Neuronal stem cell (in vitro differentiated cells): ENCODE measurements around the gene GPSM3.
A peak's percentile ranks its signal among the peaks of the same experiment; 100 is the strongest.
"Not testable (repeated sequence)": the region's sequence is repeated elsewhere in the genome, so short reads cannot be mapped to it uniquely, and the experiment has no call there.

Experiments
- DNase-seq: peaks from one replicate; pipeline ENCODE4 v3.0.0-alpha.2; 2013; ENCODE audit warnings: low spot score
- H2AFZ ChIP-seq: one replicate; pipeline ENCODE4 v1.6.1; 2013; ENCODE audit warnings: mild to moderate bottlenecking, low read length, inconsistent platforms
- H2AK5ac ChIP-seq: 2 replicates; pipeline ENCODE4 v1.6.1; 2013; ENCODE audit warnings: low read depth, mild to moderate bottlenecking, inconsistent platforms, low read length, moderate library complexity, mixed read lengths
- H2BK120ac ChIP-seq: 2 replicates; pipeline ENCODE4 v1.6.1; 2013; ENCODE audit warnings: low read depth, mild to moderate bottlenecking, inconsistent platforms, low read length, moderate library complexity, mixed read lengths
- H2BK12ac ChIP-seq: one replicate; pipeline ENCODE4 v1.6.1; 2013; ENCODE audit warnings: low read length, inconsistent platforms
- H2BK15ac ChIP-seq: 2 replicates; pipeline ENCODE4 v1.6.1; 2013; ENCODE audit warnings: mild to moderate bottlenecking, low read length, inconsistent platforms, mixed read lengths
- H2BK5ac ChIP-seq: one replicate; pipeline ENCODE4 v1.6.1; 2013; ENCODE audit warnings: inconsistent platforms, mild to moderate bottlenecking, low read length, moderate library complexity
- H3K14ac ChIP-seq: one replicate; pipeline ENCODE4 v1.6.1; 2013; ENCODE audit warnings: low read length, inconsistent platforms
- H3K18ac ChIP-seq: 2 replicates; pipeline ENCODE4 v1.6.1; 2013; ENCODE audit warnings: low read length, inconsistent platforms
- H3K23ac ChIP-seq: 2 replicates; pipeline ENCODE4 v1.6.1; 2013; ENCODE audit warnings: low read depth, mild to moderate bottlenecking, mixed read lengths, low read length, inconsistent platforms; ENCODE audit not compliant: poor library complexity
- H3K27ac ChIP-seq: replicated peaks from 3 replicates; pipeline ENCODE4 v1.5.1; 2013; ENCODE audit warnings: low read length, inconsistent platforms
- H3K27me3 ChIP-seq, 3 experiments: 2 replicates each; pipeline ENCODE4 v1.6.1; 2013; ENCODE audit warnings: low read length in 3 of 3, mild to moderate bottlenecking in 2 of 3, inconsistent platforms in 1 of 3, low read depth in 1 of 3, mixed read lengths in 1 of 3, moderate library complexity in 1 of 3; ENCODE audit not compliant: control insufficient read depth in 3 of 3, insufficient read depth in 3 of 3
- H3K36me3 ChIP-seq, 2 donors: replicated peaks in 1 of 2; 2 replicates each; pipeline ENCODE4 v1.6.1; 2013; ENCODE audit warnings: low read length in 2 of 2; ENCODE audit not compliant: control insufficient read depth in 2 of 2, insufficient read depth in 2 of 2
- H3K4ac ChIP-seq: 2 replicates; pipeline ENCODE4 v1.6.1; 2013; ENCODE audit warnings: inconsistent platforms, mild to moderate bottlenecking, low read length, moderate library complexity
- H3K4me1 ChIP-seq, 2 donors: 1 replicate in 1 of 2; 2 replicates in 1 of 2; pipeline ENCODE4 v1.6.1; 2013; ENCODE audit warnings: low read length in 2 of 2, low read depth in 1 of 2; ENCODE audit not compliant: control insufficient read depth in 2 of 2, insufficient read depth in 1 of 2
- H3K4me2 ChIP-seq: one replicate; pipeline ENCODE4 v1.6.1; 2013; ENCODE audit warnings: mild to moderate bottlenecking, low read length, inconsistent platforms; ENCODE audit not compliant: insufficient read depth, poor library complexity, severe bottlenecking
- H3K4me3 ChIP-seq, 2 donors: 2 replicates each; pipeline ENCODE4 v1.5.1; 2013; ENCODE audit warnings: low read length in 2 of 2, mild to moderate bottlenecking in 2 of 2, inconsistent platforms in 1 of 2, moderate library complexity in 1 of 2
- H3K79me1 ChIP-seq: one replicate; pipeline ENCODE4 v1.6.1; 2013; ENCODE audit warnings: low read depth, mild to moderate bottlenecking, inconsistent platforms, low read length, moderate library complexity
- H3K9ac ChIP-seq: one replicate; pipeline ENCODE4 v1.6.1; 2013; ENCODE audit warnings: mild to moderate bottlenecking, low read depth, low read length, inconsistent platforms; ENCODE audit not compliant: poor library complexity
- H3K9me3 ChIP-seq, 2 donors: replicated peaks in 1 of 2; 2 replicates each; pipeline versions ENCODE3 to v1.6.1; 2013; ENCODE audit warnings: low read length in 2 of 2, mild to moderate bottlenecking in 2 of 2, inconsistent platforms in 1 of 2, low read depth in 1 of 2, mixed read lengths in 1 of 2, moderate library complexity in 1 of 2; ENCODE audit not compliant: control insufficient read depth in 2 of 2, insufficient read depth in 1 of 2
- H4K8ac ChIP-seq: one replicate; pipeline ENCODE4 v1.6.1; 2013; ENCODE audit warnings: low read depth, mild to moderate bottlenecking, inconsistent platforms, low read length, moderate library complexity
- H4K91ac ChIP-seq: one replicate; pipeline ENCODE4 v1.6.1; 2013; ENCODE audit warnings: low read length, low read depth, mild to moderate bottlenecking, inconsistent platforms; ENCODE audit not compliant: poor library complexity
- WGBS, 2 donors: extraction: QIAGEN DNeasy Blood & Tissue Kit; methylation state at CpG; one replicate each; pipeline ENCODE4 v1.1.7; 2013; ENCODE audit warnings: missing lambda C conversion rate in 2 of 2, mixed read lengths in 1 of 2; ENCODE audit not compliant: insufficient read length in 2 of 2, insufficient replicate concordance in 1 of 2; ENCODE audit errors: extremely low coverage in 2 of 2; 5-methylcytosine and 5-hydroxymethylcytosine counted together

GPSM3 gene

DNA sequence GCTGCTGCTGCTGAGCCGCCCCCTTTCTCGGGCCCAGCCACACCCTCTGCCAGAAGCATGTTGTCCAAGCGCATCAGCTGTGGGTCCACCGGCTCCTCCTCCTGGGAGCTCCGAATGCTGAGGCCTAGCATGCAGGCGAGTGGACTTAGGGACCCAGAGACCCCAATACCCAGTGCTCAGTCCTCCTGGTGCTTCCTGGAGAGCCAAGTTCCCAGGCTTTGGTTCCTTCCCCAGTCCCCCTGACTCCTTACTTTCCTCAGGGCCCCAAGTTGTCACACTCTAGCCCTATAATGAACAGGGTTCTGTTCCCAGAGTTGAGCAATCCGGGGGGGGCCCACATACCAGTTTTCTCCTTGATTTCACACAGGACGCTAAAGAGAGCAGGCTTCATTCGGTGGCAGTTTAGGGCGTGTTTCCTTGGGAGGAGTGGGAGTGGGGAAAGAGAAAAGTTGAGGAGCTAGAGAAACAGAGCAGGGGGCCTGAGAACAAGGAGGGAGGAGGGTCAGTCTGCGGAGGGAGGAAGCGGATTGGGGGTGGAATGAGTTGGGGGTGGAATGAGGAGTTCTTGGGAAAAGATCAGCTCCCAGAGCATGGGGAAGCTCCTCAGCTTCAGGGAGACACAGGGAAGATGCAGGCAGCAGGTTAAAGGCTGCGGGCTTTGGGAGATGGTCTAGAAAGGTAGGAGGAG lies 3.9 kb downstream of the GPSM3 start:
- H2BK15ac ChIP-seq: peak overlapping the region; percentile 38
- H4K8ac ChIP-seq: no peak overlapping the region
- peak overlapping the region; percentile 92 for H3K4me2 ChIP-seq
- no peak for DNase-seq
- H3K9ac ChIP-seq: peak overlapping the region; percentile 82
- peak overlapping the region; percentile 82 for H3K27ac ChIP-seq
- H2BK120ac ChIP-seq: no peak overlapping the region
- H2AFZ ChIP-seq: no peak overlapping the region
- H2BK5ac ChIP-seq: peak overlapping the region; percentile 96
- H3K14ac ChIP-seq: no peak overlapping the region
- H2BK12ac ChIP-seq: no peak overlapping the region
- H3K18ac ChIP-seq: peak overlapping the region; percentile 92
- H3K4ac ChIP-seq: peak overlapping the region; percentile 78
- peaks cover 16 to 38% of the 10 kb centered on the region in 2 donors for H3K36me3 ChIP-seq
- peaks cover 7% of the 10 kb centered on the region for H3K79me1 ChIP-seq
- H3K27me3 ChIP-seq: no peaks in the 10 kb centered on the region
- peaks cover 23 to 29% of the 10 kb centered on the region in 2 donors for H3K4me1 ChIP-seq
- no CpG with 5 or more reads among the region's 13 CpGs for WGBS, 2 donors
- peak overlapping the region; percentile 75 to 88 for H3K4me3 ChIP-seq
- H3K23ac ChIP-seq: no peak overlapping the region
- peak overlapping the region; percentile 59 for H2AK5ac ChIP-seq
- no peaks in the 10 kb centered on the region for H3K9me3 ChIP-seq
- no peak overlapping the region for H4K91ac ChIP-seq

DNA sequence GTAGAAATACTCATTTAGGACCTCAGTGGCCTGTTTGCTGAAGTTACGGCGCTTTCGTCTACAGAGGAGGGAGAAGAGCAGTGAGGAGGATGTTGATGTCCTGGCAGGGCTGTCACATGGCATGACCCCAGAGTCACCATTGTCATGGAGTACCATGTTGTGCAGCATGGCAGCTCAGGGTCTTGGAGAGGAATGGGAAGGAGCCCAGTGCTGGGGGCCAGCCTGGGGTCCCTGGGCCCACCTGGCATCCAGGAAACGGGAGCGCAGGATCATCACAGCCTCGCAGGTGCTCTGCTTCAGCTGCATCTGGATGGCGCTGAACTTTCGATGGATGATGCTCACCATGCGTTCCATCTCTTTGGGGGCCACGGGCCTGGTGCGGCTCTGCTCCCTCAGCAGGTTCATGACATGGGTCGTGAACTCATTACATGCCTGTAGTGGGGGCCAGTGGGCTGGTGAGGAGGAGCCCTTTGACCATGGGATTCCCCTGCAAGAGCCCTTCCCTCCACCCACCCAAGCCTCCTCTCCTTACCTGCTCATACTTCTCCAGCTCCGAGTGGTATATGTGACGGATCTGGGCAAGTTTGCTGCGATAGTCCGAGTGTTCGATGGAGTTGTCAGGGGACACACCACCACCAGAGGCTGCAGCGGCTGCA lies 4.6 kb downstream of the GPSM3 start:
- not testable (repeated sequence) for H3K27me3 ChIP-seq, H4K91ac ChIP-seq, H2AK5ac ChIP-seq, H2BK15ac ChIP-seq, DNase-seq, H3K79me1 ChIP-seq, H3K9me3 ChIP-seq, H2BK5ac ChIP-seq, H2BK120ac ChIP-seq, H2AFZ ChIP-seq, H3K23ac ChIP-seq, H2BK12ac ChIP-seq, H3K27ac ChIP-seq, H3K4ac ChIP-seq, H4K8ac ChIP-seq, H3K4me2 ChIP-seq, H3K14ac ChIP-seq, H3K18ac ChIP-seq
- Histone ChIP-seq H3K9ac (peak overlapping the region; percentile 55), H3K4me1 (peaks cover 23 to 29% of the 10 kb centered on the region in 2 donors), H3K36me3 (peaks cover 22 to 45% of the 10 kb centered on the region in 2 donors), H3K4me3 (peak overlapping the region; percentile 58 to 75)
- WGBS, 2 donors: no CpG with 5 or more reads among the region's 18 CpGs

DNA sequence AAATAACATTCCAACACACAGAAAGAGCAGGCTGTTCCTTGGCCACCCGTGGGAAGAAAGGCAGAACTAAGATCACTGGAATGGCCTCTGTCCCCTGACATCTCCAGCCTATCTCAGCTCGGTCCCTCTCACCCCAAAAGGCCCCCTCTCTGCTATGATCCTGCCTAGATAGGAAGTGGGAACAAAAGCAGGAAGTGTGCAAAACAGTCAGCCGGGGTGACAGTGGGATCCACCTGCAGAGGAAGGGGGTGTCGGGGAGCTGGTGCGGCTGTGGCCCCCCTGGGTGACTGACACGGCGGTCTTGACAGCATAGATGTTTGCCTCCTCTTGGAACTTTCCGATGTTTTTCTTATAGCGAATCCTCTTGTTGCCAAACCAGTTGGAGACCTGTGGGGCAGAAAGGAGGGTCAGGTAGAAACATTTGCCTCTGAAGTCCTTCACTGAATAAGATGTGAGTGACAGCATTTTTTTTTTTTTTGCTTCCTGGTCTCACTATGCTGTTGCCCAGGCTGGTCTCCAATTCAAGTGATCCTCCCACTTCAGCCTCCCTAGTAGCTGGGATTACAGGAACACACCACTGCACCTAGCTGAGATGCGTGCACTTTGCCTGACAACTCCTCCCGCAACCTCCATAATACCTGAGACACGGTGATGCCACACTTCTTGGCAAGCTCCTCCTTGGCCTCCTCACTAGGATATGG lies 5.3 kb downstream of the GPSM3 start:
- H3K14ac ChIP-seq: no peak overlapping the region
- H2BK12ac ChIP-seq: no peak overlapping the region
- H3K23ac ChIP-seq: no peak overlapping the region
- no peak overlapping the region for H2BK120ac ChIP-seq
- no peak overlapping the region for H3K18ac ChIP-seq
- no peak overlapping the region for H2AK5ac ChIP-seq
- H3K4ac ChIP-seq: no peak overlapping the region
- no peak for DNase-seq
- no CpG with 5 or more reads among the region's 12 CpGs for WGBS, 2 donors
- no peaks in the 10 kb centered on the region for H3K27me3 ChIP-seq
- no peak overlapping the region for H4K8ac ChIP-seq
- H4K91ac ChIP-seq: no peak overlapping the region
- peaks cover 28 to 51% of the 10 kb centered on the region in 2 donors for H3K36me3 ChIP-seq
- no peak overlapping the region for H3K9ac ChIP-seq
- H3K79me1 ChIP-seq: peaks cover 7% of the 10 kb centered on the region
- no peak overlapping the region for H2AFZ ChIP-seq
- H3K4me1 ChIP-seq: peaks cover 18 to 23% of the 10 kb centered on the region in 2 donors
- H3K4me2 ChIP-seq: no peak overlapping the region
- H3K27ac ChIP-seq: peak overlapping the region; percentile 26
- H3K9me3 ChIP-seq: no peaks in the 10 kb centered on the region
- H2BK5ac ChIP-seq: no peak overlapping the region
- H2BK15ac ChIP-seq: no peak overlapping the region
- peak overlapping the region in 1 of 2 donors; percentile 15 for H3K4me3 ChIP-seq
